K562 (cell line): ENCODE results near the gene TAOK2. TPM values are rescaled to one million over a fixed set of nuclear protein-coding genes. Genes with fewer than 3 reads are reported as not detected.
A peak's percentile ranks its signal among the peaks of the same experiment; 100 is the strongest.

Source experiments
- ARID1B ChIP-seq: fragments of 450-650 bp; IDR thresholded peaks from 2 replicates; pipeline ENCODE4 v1.6.1; 2016; ENCODE audit warnings: antibody characterized with exemption, mild to moderate bottlenecking, inconsistent platforms
- CBX8 ChIP-seq: fragments of 200-600 bp; sonication (generic); IDR thresholded peaks from 2 replicates; pipeline ENCODE4 v1.6.1; 2012; ENCODE audit warnings: borderline replicate concordance, mixed run types, low read depth, mild to moderate bottlenecking, moderate library complexity, mixed read lengths, low read length, control low read depth, inconsistent platforms; ENCODE audit not compliant: poor library complexity, severe bottlenecking; ENCODE audit errors: extremely low read depth
- ELF4 ChIP-seq: fragments of 450-650 bp; formaldehyde crosslinking; IDR thresholded peaks from 2 replicates; pipeline ENCODE4 v1.4.0; 2022; ENCODE audit warnings: missing genetic modification characterization
- GATAD2A ChIP-seq: fragments of 450-650 bp; IDR thresholded peaks from 2 replicates; pipeline ENCODE4 v1.6.1; 2017
- JUND ChIP-seq, 2 experiments: IDR thresholded peaks; 2 replicates in 1 of 2; 3 replicates in 1 of 2; pipeline ENCODE4 v1.6.1; 2011; ENCODE audit warnings: borderline replicate concordance in 2 of 2, low read depth in 2 of 2, low read length in 2 of 2, improper control_type of control experiment in 1 of 2, missing biosample characterization in 1 of 2, missing genetic modification characterization in 1 of 2, missing genetic modification reagents in 1 of 2
- MAZ ChIP-seq, 2 experiments: fragments of 450-650 bp in 1 of 2; sonication (generic) in 1 of 2; formaldehyde crosslinking; IDR thresholded peaks in 1 of 2; conservative IDR thresholded peaks in 1 of 2; 2 replicates each; pipeline versions ENCODE4 v1.4.0 to v1.5.0; 2020; ENCODE audit warnings: mild to moderate bottlenecking in 1 of 2, missing genetic modification reagents in 1 of 2
- MLX ChIP-seq, 2 experiments: fragments of 450-650 bp in 1 of 2; sonication (generic) in 1 of 2; formaldehyde crosslinking; conservative IDR thresholded peaks; 2 replicates each; pipeline versions ENCODE4 v1.4.0 to v1.8.1; 2020 to 2022; ENCODE audit warnings: mild to moderate bottlenecking in 1 of 2, missing genetic modification reagents in 1 of 2
- MTA1 ChIP-seq: fragments of 450-650 bp; IDR thresholded peaks from 2 replicates; pipeline ENCODE4 v1.6.1; 2017; ENCODE audit warnings: borderline replicate concordance
- NFIX ChIP-seq: fragments of 250-450 bp; sonication (Bioruptor Pico); IDR thresholded peaks from 2 replicates; pipeline ENCODE4 v1.4.0; 2020; ENCODE audit warnings: low read depth, mild to moderate bottlenecking, moderate library complexity
- RAD51 ChIP-seq: fragments of 450-650 bp; IDR thresholded peaks from 2 replicates; pipeline ENCODE4 v1.7.1; 2016; ENCODE audit warnings: low read depth, mild to moderate bottlenecking, borderline replicate concordance
- TAF7 ChIP-seq: fragments of 450-650 bp; IDR thresholded peaks from 2 replicates; pipeline ENCODE4 v1.6.1; 2016; ENCODE audit warnings: missing genetic modification characterization, missing compliant biosample characterization
- TBL1XR1 ChIP-seq, 2 experiments: IDR thresholded peaks; 2 replicates each; pipeline ENCODE4 v1.6.1; 2012; ENCODE audit warnings: improper control_type of control experiment in 2 of 2, low read length in 2 of 2, mild to moderate bottlenecking in 1 of 2
- ZBTB40 ChIP-seq, 2 experiments: fragments of 450-650 bp in 1 of 2; sonication (generic) in 1 of 2; formaldehyde crosslinking in 1 of 2; IDR thresholded peaks; 2 replicates each; pipeline versions ENCODE4 v1.7.1 to v1.9.0; 2016 to 2022; ENCODE audit warnings: inconsistent platforms in 1 of 2, mild to moderate bottlenecking in 1 of 2, missing genetic modification reagents in 1 of 2
- ZC3H8 ChIP-seq: fragments of 450-650 bp; IDR thresholded peaks from 2 replicates; pipeline ENCODE4 v1.6.1; 2017
- ZNF121 ChIP-seq: sonication (generic); formaldehyde crosslinking; conservative IDR thresholded peaks from 2 replicates; pipeline ENCODE4 v1.8.0; 2022; ENCODE audit warnings: missing genetic modification reagents
- polyA plus RNA-seq, 8 experiments: library from polyadenylated mRNA; depleted of rRNA in 4 of 8; stranded (reverse) in 5 of 8; unstranded in 3 of 8; fragments of >200 nt; fragmentation: Nextera tagmentation in 2 of 8; fragmentation: Illumina TruSeq in 1 of 8; extraction: Ambion mirVana in 2 of 8; extraction: Trizol in 1 of 8; gene quantifications; 2 replicates each; pipeline versions ENCODE4 v1.2.1 to v1.2.3, GENCODE V29; 2011 to 2014; ENCODE audit warnings: inconsistent platforms in 1 of 8, missing spikeins in 1 of 8
- total RNA-seq, 7 experiments: library from RNA; depleted of rRNA in 6 of 7; stranded (reverse); fragments of >200 nt in 6 of 7; fragmentation: Illumina TruSeq in 2 of 7; extraction: Trizol in 2 of 7; gene quantifications; 2 replicates each; pipeline versions ENCODE4 v1.2.1 to v1.2.3, GENCODE V29; 2011 to 2021; ENCODE audit warnings: low replicate concordance in 1 of 7

TAOK2 gene
- total and polyA plus RNA-seq, 9 of the 15 experiments (the other 6 are each of a cell fraction or from before 2014, with no cell fraction given), result 0.10 to 41.8 (median 13.7) TPM

- TF ChIP-seq ZBTB40 (IDR thresholded peaks at IDR 0.05) (no peak; the same call in 1 of the 2 replicates), ZBTB40 (CRISPR knock-in tag; IDR thresholded peaks at IDR 0.05) (no peak), NFIX (CRISPR knock-in tag) (no peak), GATAD2A (no peak; the same call in 1 of the 2 replicates), MAZ (CRISPR knock-in tag; conservative IDR thresholded peaks at IDR 0.05 in 1 of 2, IDR thresholded peaks at IDR 0.05 in 1 of 2) (peak; percentile 68 to 71; a peak in 3 of 4 replicates), ELF4 (CRISPR knock-in tag) (no peak), MTA1 (no peak), ARID1B (no peak), ZNF121 (CRISPR knock-in tag) (no peak), CBX8 (no peak), TAF7 (no peak), TBL1XR1 (IDR thresholded peaks at IDR 0.05; ENCODE audit: low read length in 2 of 2) (no peak), JUND (IDR thresholded peaks at IDR 0.05; ENCODE audit: borderline replicate concordance, low read depth, low read length) (no peak), JUND (tag; IDR thresholded peaks at IDR 0.05; ENCODE audit: borderline replicate concordance, low read depth, low read length) (no peak; the same call in 2 of the 3 replicates), MLX (CRISPR knock-in tag; conservative IDR thresholded peaks at IDR 0.05) (no peak), ZC3H8 (no peak), RAD51 (no peak)
Measured at GRCh38 chr16:29925781-29926710, 47.6 kb upstream of the TAOK2 start, which contains the start of gene KCTD13 (continued).
